Inferior parietal cortex (tissue), 1 donor: ENCODE results near the gene SETD3.

Experiments used
- DNase-seq: peaks from one replicate; pipeline ENCODE4 v3.0.0-alpha.2; 2016; ENCODE audit errors: extremely low spot score

Gene SETD3

DNA sequence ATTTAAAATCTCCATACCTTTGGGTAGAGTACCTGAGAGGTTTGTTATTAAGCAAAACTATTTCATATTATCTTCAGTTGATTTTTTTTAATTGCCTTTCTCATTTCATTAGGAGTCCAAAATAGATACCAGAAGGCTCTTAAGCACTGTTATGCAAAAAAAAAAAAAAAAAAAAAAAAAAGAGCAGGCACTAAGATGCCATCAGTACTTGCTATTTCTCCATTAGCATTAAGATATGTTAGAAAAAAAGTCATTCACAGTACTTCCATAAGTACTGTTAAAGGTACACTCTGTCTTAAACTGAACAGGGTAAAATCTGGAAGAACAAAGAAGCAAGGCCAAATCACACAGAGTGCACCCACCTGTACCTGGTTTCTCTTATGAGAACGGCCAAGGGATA is 57.2 kb downstream of the SETD3 start:
- no peak for DNase-seq

DNA sequence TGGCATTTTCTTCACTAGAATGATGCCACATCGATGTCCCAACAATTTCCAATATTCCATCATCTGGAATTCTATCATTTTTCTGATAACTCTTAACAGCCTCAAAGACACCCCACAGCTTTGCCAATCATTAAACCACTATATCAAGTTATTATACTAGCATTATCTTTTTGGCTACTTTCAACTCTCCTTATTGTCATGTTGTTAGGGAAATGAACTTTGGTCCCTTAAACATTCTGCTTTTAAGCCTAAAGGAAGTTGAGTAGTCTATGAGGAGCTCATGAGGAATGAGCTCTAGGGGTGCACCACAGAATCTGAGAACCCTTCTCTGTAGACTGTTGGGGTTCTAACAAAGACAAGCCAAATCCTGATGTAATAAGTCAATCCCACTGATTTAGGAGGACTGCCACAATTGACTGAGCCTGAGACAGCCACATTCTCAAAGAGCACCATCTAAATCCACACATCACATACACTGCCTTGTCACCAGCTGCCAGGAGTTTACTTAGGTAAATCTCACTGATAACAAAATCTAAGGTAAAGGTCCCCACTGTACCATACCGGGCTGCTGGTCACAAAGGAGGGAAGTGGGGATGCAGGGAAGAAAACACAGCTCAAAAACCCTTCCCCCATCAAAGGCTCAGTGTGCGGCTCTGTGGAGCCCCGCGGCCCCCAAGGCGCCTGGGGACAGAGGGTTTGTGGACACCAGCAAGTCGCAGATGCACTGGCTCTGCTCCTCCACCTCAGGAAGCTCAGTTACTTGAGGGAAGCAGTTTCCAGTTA is 58.2 kb downstream of the SETD3 start:
- no peak for DNase-seq

- DNase-seq, result no peak
These were observed 59.9 kb downstream of the SETD3 start for GRCh38 chr14:99420711-99421110.

- no peak for DNase-seq
These were observed 60.8 kb downstream of the SETD3 start for GRCh38 chr14:99419905-99420304.

DNA sequence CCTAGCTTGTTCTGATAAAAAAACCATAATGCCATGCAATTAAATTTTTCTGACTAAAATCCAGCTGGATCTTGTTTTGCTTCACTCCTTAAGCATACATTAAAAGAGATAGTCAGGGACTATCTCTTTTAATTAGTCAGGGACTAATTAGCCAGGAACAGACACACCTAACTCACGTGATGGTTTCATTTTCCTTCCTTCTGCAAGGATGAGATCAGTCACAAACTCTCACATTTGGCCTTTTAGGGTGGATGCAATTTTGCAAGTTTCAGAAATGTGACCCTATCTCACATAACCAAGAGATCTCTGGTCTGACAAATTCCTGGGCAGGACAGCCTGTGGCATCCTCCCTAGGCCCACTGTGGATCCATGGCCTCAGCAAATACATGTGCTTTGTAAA is 62.4 kb downstream of the SETD3 start:
- no peak for DNase-seq

DNA sequence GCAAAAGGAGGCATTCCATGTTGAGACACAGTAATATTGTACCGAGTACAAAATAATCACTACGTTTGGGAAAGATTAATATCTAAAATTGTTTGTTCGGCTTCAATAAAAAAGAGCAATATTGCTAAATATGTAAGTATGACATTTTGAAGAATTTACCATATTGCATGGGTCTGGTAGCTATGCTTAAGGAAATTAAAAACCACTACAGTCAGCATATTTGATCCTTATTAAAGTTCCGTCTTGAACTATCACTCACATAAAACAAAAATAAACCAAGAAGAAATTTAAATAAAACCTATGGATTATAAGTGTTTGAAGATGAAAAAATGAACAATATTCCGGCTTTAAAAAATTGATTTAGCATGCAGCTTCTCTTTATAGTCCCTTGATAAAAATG is 63.8 kb downstream of the SETD3 start:
- no peak for DNase-seq

GRCh38 chr14:99415496-99416281 is 65.0 kb downstream of the SETD3 start:
- peak; percentile 97 for DNase-seq

DNA sequence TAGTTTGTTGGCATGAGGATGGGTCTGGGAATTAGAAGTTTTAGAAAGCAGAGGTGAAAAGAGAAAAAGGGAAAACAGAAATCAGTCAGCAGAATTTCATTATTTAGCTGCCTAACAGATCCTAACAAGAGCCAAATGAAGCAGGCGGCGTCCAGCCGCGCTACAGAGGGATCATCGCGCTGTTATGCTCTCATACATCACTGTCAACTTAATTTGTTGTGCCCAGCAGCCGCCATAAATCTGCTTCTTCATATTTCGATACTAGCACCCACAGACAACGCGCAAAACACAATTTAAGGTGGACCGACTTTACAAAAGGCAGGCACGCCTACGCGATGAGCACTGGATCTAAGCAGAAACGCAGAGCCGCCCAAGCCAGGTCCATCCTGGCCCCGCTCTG is 66.7 kb downstream of the SETD3 start:
- DNase-seq, result no peak

DNA sequence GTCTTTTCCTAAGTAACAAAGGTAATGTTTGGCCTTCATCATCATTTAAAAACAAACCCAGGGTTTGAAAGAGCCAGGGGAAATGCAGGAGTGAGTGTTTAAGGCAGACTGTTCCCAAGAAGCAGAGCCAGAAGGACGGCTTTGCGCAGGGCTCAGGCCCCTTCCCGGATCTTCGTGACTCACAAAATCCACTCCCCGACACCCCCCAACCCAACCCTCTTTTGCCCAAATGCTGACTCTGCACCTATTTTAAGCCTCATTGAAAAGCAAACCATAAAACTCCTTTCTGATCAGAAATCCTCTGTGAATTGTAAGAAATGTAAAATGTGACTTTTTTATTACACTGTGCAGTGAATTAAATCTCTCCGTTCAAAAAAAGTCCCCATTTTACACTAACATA is 67.5 kb downstream of the SETD3 start:
- DNase-seq, result no peak

DNA sequence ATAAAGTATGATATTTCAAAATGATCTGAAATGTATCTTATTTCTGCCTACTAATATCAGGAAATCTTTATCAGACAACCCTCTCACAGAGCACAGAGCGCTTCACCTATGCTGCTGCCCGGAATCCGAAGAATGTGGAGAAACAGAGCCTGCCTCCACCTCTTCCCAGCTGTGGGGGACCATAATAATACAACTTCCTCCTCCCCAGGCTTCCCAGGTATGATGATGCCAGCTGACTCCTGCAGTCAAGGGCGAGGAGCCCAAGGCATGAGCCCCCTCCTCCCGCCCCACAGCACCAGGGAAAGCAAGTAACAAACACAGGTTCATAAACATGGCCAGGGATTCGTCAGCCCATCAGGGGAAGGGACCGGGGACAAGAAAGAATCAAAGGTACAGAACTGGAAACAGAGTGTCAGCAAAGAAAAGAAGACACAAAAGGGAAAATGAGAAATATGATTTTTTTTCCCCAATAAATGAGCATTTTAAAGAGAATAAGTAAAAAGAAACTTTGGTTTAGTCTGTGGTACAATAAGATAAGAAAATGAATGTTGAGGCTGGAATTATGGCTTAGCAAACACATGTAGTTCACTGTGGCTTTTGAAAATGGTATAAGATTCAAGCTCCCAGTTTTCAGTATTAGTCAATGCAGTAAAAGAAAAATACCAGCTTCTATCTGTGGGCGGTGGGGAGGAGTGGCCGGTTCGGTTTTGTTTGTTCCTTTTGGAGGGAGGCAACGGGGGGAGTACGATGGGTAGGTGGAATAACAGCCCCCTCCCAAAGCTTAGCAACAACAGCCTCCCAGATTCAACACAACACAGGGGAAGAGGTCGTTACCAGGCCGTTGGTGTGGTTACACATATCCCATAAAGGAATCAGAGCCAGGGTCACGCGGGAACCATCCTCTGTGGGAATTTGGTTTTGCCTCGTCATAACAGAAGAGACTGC is 68.3 kb downstream of the SETD3 start:
- DNase-seq, result no peak

GRCh38 chr14:99410019-99410418 is 70.6 kb downstream of the SETD3 start:
- DNase-seq, result no peak

DNA sequence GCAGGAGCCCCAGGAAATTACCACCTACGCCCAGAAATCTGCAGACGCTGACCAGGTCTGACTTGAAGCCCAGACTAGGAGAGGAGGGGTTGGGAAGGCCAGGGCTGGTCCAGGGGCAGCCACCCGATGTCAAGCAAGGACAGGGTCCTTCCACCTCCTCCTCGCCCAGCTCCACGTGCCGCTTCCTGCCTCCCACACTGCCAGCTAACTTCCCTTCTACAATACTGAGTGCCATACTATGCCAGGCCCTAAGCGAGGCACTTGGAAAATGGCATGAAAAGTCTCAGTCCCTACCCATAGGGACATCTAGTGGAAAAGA is 71.7 kb downstream of the SETD3 start:
- no peak for DNase-seq

GRCh38 chr14:99408286-99408970 is 72.2 kb downstream of the SETD3 start:
- DNase-seq, result no peak

DNA sequence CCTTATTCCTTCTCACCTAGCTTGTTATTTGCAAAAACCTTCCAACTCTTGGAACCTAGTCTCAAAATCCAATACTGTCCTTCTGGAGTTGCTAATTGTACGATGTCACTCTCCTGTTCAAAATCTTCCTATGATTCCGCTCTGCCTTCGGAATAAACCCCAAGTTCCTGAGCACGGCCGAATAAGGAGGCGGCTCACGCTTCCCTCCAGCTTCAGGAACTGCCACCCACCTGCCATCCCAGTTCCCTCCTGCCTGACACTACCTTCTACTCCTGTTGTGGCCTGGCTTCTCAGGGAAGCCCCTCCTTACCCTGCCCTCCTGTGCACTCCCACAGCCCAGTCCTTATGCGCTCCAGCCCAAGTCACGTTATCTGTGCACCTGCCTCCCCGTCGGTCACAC is 73.2 kb downstream of the SETD3 start:
- DNase-seq, result no peak

DNA sequence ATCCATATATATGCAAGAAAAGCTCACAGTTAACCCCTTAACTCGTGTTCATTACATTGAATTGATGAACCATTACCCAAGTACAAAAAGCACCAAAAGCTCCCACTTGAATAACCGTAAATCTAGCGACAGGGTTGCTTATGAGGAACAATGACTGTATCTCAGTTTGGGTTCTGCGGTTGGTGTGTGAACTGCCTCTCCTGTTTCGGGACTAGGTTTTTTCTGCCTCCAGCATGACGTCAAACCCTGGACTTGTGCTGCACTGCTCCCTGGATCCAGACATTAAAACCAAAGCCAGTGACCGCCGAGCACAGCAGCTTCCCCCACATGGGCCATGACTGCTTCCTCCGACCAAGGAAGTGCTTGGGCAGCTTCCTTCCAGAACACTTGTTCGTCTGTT is 77.7 kb downstream of the SETD3 start:
- DNase-seq, result no peak

- DNase-seq, result no peak
These were observed 78.4 kb downstream of the SETD3 start for GRCh38 chr14:99402285-99402648.

GRCh38 chr14:99401621-99402284 is 78.9 kb downstream of the SETD3 start:
- no peak for DNase-seq

DNA sequence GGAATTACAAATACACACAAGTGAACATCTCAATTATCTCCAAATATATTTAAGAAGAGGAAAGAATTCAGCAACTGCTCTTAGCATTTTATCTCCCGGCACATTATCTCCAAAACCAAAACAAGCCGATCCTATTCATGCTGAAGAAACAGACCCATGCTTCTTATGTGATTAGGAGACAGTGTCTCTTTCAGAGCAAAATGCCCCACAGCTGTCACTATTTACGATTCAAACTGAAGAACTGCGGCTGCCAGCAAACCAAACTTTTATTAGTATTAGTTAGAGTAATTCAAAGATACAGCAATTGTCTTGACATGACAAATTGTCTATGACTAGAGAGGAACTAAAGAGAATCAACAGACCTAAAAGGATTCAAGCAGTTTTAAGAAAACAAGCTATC is 79.4 kb downstream of the SETD3 start:
- no peak for DNase-seq

DNA sequence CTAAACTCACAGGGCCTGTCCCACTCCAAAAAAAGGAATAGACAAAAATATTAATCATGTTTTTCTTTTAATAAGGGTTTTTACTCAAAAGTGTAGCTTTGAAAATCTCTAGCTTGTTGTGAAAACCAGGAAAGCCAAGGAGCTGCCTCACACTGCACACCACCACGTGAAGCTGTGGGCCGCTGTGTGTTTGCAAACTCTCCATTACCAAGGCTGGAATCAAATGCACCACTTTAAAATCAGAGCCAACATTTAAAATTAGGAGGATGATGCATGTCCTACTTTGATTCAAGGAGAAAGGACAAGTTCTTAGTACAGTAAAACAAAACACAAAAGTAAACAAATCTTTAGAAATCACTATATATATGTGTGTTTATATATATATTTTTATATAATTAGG is 83.0 kb downstream of the SETD3 start:
- no peak for DNase-seq

GRCh38 chr14:99395909-99396530 is 84.6 kb downstream of the SETD3 start:
- DNase-seq, result no peak
